ENCODE data around the gene WWOX.

The WWOX gene

GRCh38 chr16:79072517-79072916 lies 973.1 kb downstream of the WWOX start:
- no peak for DNase-seq (ENCODE audit: low spot score)

GRCh38 chr16:79073566-79073965 lies 974.1 kb downstream of the WWOX start:
- DNase-seq (ENCODE audit: low spot score) = no peak

GRCh38 chr16:79074541-79074940 lies 975.1 kb downstream of the WWOX start:
- no peak for DNase-seq (ENCODE audit: low spot score)

- no peak for DNase-seq (ENCODE audit: low spot score)
These were observed 975.5 kb downstream of the WWOX start for GRCh38 chr16:79074951-79075350.

GRCh38 chr16:79076047-79076767 lies 976.8 kb downstream of the WWOX start:
- DNase-seq (ENCODE audit: low spot score) = peak; percentile 18

GRCh38 chr16:79077346-79077745 lies 977.9 kb downstream of the WWOX start:
- DNase-seq (ENCODE audit: low spot score) = peak; percentile 14

GRCh38 chr16:79079656-79080420 lies 980.4 kb downstream of the WWOX start:
- no peak for DNase-seq (ENCODE audit: low spot score)

GRCh38 chr16:79081297-79082066 lies 982.0 kb downstream of the WWOX start:
- DNase-seq (ENCODE audit: low spot score) = no peak

DNA sequence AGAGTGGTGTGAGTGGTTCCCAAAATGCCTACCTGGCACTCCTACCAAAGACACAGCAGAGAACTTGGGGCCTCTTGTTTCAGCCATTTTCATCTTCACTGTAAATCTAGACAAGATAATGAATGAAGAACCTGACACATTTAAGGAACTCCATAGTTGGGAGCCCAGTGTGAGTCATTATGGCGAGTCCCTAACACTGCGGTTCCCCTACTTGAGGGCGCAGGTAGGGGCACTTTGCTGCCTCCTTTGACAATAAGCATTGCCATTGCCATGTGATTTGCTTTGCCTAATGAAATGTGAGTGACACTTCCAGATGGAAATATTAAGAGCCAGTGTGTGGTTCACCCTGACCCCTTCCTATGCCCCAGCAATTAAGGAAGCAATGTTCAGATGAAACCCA lies 983.5 kb downstream of the WWOX start:
- no peak for DNase-seq (ENCODE audit: low spot score)

- DNase-seq (ENCODE audit: low spot score) = no peak
These were observed 984.2 kb downstream of the WWOX start for GRCh38 chr16:79083508-79084299.

- no peak for DNase-seq (ENCODE audit: low spot score)
These were observed 989.5 kb downstream of the WWOX start for GRCh38 chr16:79088971-79089370.

DNA sequence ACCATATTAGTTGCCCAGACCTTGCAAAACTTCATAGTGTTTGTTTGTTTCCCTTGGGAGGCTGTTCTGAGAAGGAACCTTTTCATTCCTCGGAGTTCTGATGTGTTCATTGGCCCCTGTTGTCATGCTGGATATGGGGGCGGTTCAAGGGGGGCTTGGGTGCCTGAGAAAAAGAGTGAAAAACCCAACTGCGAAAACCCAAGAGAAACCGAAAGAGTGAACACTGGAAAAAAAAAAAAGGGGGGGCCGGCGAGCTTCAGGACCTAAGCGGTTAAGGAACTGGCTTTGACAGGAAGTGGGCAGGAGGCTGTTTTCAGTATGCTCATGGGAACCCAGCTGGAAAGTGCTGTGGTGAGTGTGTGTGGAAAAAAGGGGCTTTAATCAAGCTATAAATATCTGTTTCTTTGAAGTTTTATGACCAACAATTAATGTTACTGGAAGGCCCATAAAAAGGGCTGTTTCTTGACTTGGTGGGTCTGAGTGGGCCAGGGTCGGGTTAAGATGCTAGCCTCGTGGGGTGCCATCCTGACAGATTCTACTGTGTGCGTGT lies 990.4 kb downstream of the WWOX start:
- DNase-seq (ENCODE audit: low spot score) = no peak

GRCh38 chr16:79090966-79091365 lies 991.5 kb downstream of the WWOX start:
- no peak for DNase-seq (ENCODE audit: low spot score)

DNA sequence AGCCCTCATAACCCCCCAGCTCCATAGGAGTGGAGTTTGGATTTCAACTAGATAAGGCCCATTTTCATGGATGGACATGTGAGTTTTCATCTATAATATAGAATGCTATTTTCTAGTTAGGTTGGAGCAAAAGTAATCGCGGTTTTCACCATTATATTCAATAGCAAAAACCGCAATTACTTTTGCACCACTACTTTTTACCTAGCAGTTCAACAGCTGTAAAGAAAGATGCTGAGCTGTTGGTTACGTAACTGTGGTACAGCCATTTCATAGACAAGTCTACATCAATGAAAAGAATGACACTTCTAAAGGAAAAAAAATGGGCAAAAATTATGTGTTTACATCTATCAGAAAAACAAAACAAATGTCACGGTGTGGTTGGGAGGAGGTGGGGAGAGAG lies 993.4 kb downstream of the WWOX start:
- no peak for DNase-seq (ENCODE audit: low spot score)

- no peak for DNase-seq (ENCODE audit: low spot score)
These were observed 994.1 kb downstream of the WWOX start for GRCh38 chr16:79093554-79093967.

GRCh38 chr16:79096246-79096645 lies 996.8 kb downstream of the WWOX start:
- DNase-seq (ENCODE audit: low spot score) = no peak

GRCh38 chr16:79097166-79097565 lies 997.7 kb downstream of the WWOX start:
- DNase-seq (ENCODE audit: low spot score) = no peak

DNA sequence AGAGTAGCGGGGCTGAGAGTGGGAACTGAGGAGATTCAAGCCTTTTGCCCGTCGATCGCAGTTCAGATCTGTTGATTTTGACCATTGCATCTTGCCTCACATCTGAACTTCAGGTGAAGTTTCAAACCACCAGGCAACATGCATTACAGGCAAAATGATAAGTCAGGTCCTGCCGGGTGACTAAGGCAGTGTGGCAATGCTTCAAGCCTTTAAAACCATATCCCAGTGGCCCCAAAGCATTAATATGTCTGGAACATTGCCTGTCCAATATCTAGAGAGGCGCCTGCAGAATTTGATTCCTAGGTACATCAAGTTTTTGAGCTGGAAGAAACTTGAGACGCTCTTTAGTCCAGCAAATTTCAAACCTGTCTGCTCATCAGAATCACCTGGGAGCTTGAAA lies 998.3 kb downstream of the WWOX start:
- no peak for DNase-seq (ENCODE audit: low spot score)

DNA sequence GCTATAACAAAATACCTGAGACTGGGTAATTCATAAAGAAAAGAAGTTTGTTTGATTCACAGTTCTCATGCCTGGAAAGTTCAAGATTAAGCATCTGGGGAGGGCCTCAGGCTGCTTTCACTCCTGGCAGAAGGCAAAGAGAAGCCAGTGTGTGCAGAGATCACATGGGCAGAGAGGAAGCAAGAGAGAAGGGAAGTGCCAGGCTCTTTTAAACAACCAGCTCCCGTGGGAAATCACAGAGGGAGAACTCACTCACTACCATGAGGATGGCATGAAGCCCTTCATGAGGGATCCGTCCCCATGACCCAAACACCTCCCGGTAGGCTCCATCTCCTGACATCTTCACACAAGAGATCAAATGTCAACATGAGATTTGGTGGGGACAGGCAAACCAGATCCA lies 999.5 kb downstream of the WWOX start:
- no peak for DNase-seq (ENCODE audit: low spot score)

GRCh38 chr16:79099716-79100115 lies 1000.3 kb downstream of the WWOX start:
- no peak for DNase-seq (ENCODE audit: low spot score)

- DNase-seq (ENCODE audit: low spot score) = no peak
These were observed 1001.0 kb downstream of the WWOX start for GRCh38 chr16:79100447-79100846.

- no peak for DNase-seq (ENCODE audit: low spot score)
These were observed 1002.0 kb downstream of the WWOX start for GRCh38 chr16:79101491-79101890.
